Testis (tissue), 3 donors: ENCODE results near the gene DOP1B. TPM values are rescaled to one million over a fixed set of nuclear protein-coding genes. Genes with fewer than 3 reads are reported as not detected.
"Not testable (repeated sequence)": the region's sequence is repeated elsewhere in the genome, so short reads cannot be mapped to it uniquely, and the experiment has no call there.

Experiments used
- DNase-seq: peaks from one replicate; pipeline ENCODE4 v3.0.0-alpha.2; 2019
- H3K27ac ChIP-seq, 2 donors: fragments of 200-600 bp; sonication (generic); one replicate each; pipeline ENCODE4 v1.5.1; 2019
- H3K27me3 ChIP-seq: fragments of 200-600 bp; sonication (generic); one replicate; pipeline ENCODE4 v1.5.1; 2019
- H3K36me3 ChIP-seq: fragments of 200-600 bp; sonication (generic); one replicate; pipeline ENCODE4 v1.5.1; 2017; ENCODE audit warnings: low read depth; ENCODE audit errors: missing control alignments
- H3K4me1 ChIP-seq: fragments of 200-600 bp; sonication (generic); one replicate; pipeline ENCODE4 v1.5.1; 2019
- H3K4me3 ChIP-seq, 2 donors: fragments of 200-600 bp; sonication (generic); one replicate each; pipeline ENCODE4 v1.5.1; 2017 to 2019
- H3K9me3 ChIP-seq: fragments of 200-600 bp; sonication (generic); one replicate; pipeline ENCODE4 v1.5.1; 2017
- CTCF ChIP-seq, 3 experiments: fragments of 450-650 bp in 2 of 3; fragments of 200-600 bp in 1 of 3; sonication (generic) in 1 of 3; IDR thresholded peaks; one replicate each; pipeline ENCODE4 v1.5.1; 2016 to 2019; ENCODE audit warnings: antibody characterized with exemption in 3 of 3, mild to moderate bottlenecking in 2 of 3, moderate library complexity in 1 of 3
- POLR2A ChIP-seq: fragments of 450-650 bp; IDR thresholded peaks from one replicate; pipeline ENCODE4 v1.6.1; 2017; ENCODE audit warnings: antibody characterized with exemption, mild to moderate bottlenecking, moderate library complexity
- WGBS, 2 donors: methylation state at CpG; one replicate each; pipeline ENCODE4 v1.1.5; 2018; 5-methylcytosine and 5-hydroxymethylcytosine counted together
- intact Hi-C: fragments of 100-400 bp; cut with DNase I; formaldehyde crosslinking; loops from one replicate; pipeline ENCODE4 v1.15.1; 2023; ENCODE audit warnings: low total_unique reads
- polyA plus RNA-seq: library from polyadenylated mRNA; stranded (reverse); fragments of 350-450 nt; fragmentation: Illumina TruSeq; extraction: RNeasy Lipid Tissue Mini Kit (QIAGEN cat#74804); gene quantifications from one replicate; pipeline ENCODE4 v1.2.3, GENCODE V29; 2014; ENCODE audit warnings: low read depth, low replicate concordance; ENCODE audit not compliant: insufficient read depth
- total RNA-seq, 2 donors: library from RNA; depleted of rRNA; stranded (reverse); fragments of >200 nt; gene quantifications; one replicate each; pipeline ENCODE4 v1.2.3, GENCODE V29; 2016

Gene DOP1B
- total and polyA plus RNA-seq, 3 donors from 2014 or later, result 9.6 to 24.3 (median 19.1) TPM

- WGBS, 2 donors, result 91% methylated on average over 7 of the region's 7 CpGs
- no peak overlapping the region for H3K4me3 ChIP-seq
- H3K4me1 ChIP-seq, result peaks cover 6% of the 10 kb centered on the region
- no peaks in the 10 kb centered on the region for H3K36me3 ChIP-seq
- no peak for DNase-seq
- no peaks in the 10 kb centered on the region for H3K9me3 ChIP-seq
- TF ChIP-seq POLR2A, result no peak
- TF ChIP-seq CTCF (IDR thresholded peaks at IDR 0.05), result no peak
- no peaks in the 10 kb centered on the region for H3K27me3 ChIP-seq
- intact Hi-C loops, result no loop called here
- no peak overlapping the region for H3K27ac ChIP-seq
These were observed 36.6 kb downstream of the DOP1B start for GRCh38 chr21:36193200-36193599.

GRCh38 chr21:36194024-36194423 lies 37.4 kb downstream of the DOP1B start:
- H3K27ac ChIP-seq, result no peak overlapping the region

GRCh38 chr21:36195613-36196012 lies 39.0 kb downstream of the DOP1B start:
- DNase-seq, result no peak
- Histone ChIP-seq H3K27ac (no peak overlapping the region), H3K4me1 (no peaks in the 10 kb centered on the region), H3K9me3 (no peaks in the 10 kb centered on the region), H3K4me3 (no peak overlapping the region), H3K36me3 (no peaks in the 10 kb centered on the region), H3K27me3 (no peaks in the 10 kb centered on the region)
- TF ChIP-seq CTCF (IDR thresholded peaks at IDR 0.05), result no peak
- TF ChIP-seq POLR2A, result no peak
- intact Hi-C loops, result no loop called here
- 84 to 100% methylated on average over 1 of the region's 1 CpG for WGBS, 2 donors

More at GRCh38 chr21:36194024-36194423, 37.4 kb downstream of the DOP1B start:
- TF ChIP-seq POLR2A, result no peak
- TF ChIP-seq CTCF (IDR thresholded peaks at IDR 0.05), result no peak
- Histone ChIP-seq H3K4me3 (no peak overlapping the region), H3K27me3 (no peaks in the 10 kb centered on the region), H3K9me3 (no peaks in the 10 kb centered on the region), H3K36me3 (no peaks in the 10 kb centered on the region), H3K4me1 (peaks cover 5% of the 10 kb centered on the region)
- intact Hi-C loops, result no loop called here
- no peak for DNase-seq
- WGBS, 2 donors, result 92 to 96% methylated on average over 3 of the region's 3 CpGs

GRCh38 chr21:36199021-36199420 lies 42.4 kb downstream of the DOP1B start:
- no peak for TF ChIP-seq CTCF (IDR thresholded peaks at IDR 0.05)
- TF ChIP-seq POLR2A, result no peak
- WGBS, 2 donors, result 84 to 85% methylated on average over 9 of the region's 9 CpGs
- no peaks in the 10 kb centered on the region for H3K9me3 ChIP-seq
- no peak overlapping the region for H3K4me3 ChIP-seq
- intact Hi-C loops, result no loop called here
- H3K36me3 ChIP-seq, result no peaks in the 10 kb centered on the region
- H3K27ac ChIP-seq, result no peak overlapping the region
- no peaks in the 10 kb centered on the region for H3K4me1 ChIP-seq
- no peaks in the 10 kb centered on the region for H3K27me3 ChIP-seq
- no peak for DNase-seq

GRCh38 chr21:36199575-36199974 lies 43.0 kb downstream of the DOP1B start:
- intact Hi-C loops, H3K9me3 ChIP-seq: not testable (repeated sequence)
- WGBS, 2 donors, result 88 to 96% methylated on average over 5 of the region's 5 CpGs

More at GRCh38 chr21:36199575-36199974, 43.0 kb downstream of the DOP1B start:
- H3K27me3 ChIP-seq, H3K4me3 ChIP-seq, H3K36me3 ChIP-seq, DNase-seq, H3K27ac ChIP-seq, H3K4me1 ChIP-seq: not testable (repeated sequence)
